NB4 (cell line): Measurements from ENCODE around the gene TAF4B.
"Not testable (repeated sequence)": the region's sequence is repeated elsewhere in the genome, so short reads cannot be mapped to it uniquely, and the experiment has no call there.

Source experiments
- CTCF ChIP-seq: IDR thresholded peaks from one replicate; pipeline ENCODE4 v1.5.1; 2012; ENCODE audit warnings: low read depth, low read length
- MYC ChIP-seq: IDR thresholded peaks from 2 replicates; pipeline ENCODE4 v1.6.1; 2011; ENCODE audit warnings: low read depth, low read length
- POLR2A ChIP-seq: IDR thresholded peaks from 2 replicates; pipeline ENCODE4 v1.6.1; 2011; ENCODE audit warnings: mild to moderate bottlenecking; ENCODE audit not compliant: insufficient read length; ENCODE audit errors: extremely low read depth

- not testable (repeated sequence) for TF ChIP-seq CTCF, POLR2A, MYC
These were observed 33.2 kb downstream of the TAF4B start for GRCh38 chr18:26259416-26259815.
